Activated CD4-positive, CD25-positive, alpha-beta regulatory T cell treated with anti-CD3 and anti-CD28 coated beads, Interleukin-2, amount 50 U/mL, for 16 hours (primary cell): ENCODE data around the gene EVA1A.

Source experiments
- DNase-seq: peaks from one replicate; pipeline ENCODE4 v3.0.0-alpha.2; 2020; ENCODE audit warnings: low read depth, low spot score

Gene EVA1A

DNA sequence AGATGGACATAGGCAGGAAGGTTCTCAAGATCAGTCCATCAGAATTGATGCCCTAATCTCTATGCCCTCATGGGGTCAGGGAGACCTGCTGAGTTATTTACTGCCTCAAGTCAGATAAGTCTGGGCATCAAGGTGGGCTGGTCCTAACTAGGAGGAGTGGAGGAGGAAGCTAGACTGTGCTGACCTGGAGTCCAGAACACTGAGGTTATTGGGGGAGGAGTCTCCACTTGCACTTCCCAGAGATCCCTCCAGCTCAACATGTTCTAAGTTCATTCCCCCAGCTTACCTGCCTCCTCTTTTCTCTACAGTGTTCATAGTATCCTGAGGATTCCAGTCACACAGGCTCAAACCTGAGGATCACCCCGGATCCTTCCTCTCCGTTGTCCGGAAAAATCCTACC lies 19.3 kb downstream of the EVA1A start:
- DNase-seq: no peak

GRCh38 chr2:75540994-75541393 lies 19.7 kb downstream of the EVA1A start:
- DNase-seq: no peak

DNA sequence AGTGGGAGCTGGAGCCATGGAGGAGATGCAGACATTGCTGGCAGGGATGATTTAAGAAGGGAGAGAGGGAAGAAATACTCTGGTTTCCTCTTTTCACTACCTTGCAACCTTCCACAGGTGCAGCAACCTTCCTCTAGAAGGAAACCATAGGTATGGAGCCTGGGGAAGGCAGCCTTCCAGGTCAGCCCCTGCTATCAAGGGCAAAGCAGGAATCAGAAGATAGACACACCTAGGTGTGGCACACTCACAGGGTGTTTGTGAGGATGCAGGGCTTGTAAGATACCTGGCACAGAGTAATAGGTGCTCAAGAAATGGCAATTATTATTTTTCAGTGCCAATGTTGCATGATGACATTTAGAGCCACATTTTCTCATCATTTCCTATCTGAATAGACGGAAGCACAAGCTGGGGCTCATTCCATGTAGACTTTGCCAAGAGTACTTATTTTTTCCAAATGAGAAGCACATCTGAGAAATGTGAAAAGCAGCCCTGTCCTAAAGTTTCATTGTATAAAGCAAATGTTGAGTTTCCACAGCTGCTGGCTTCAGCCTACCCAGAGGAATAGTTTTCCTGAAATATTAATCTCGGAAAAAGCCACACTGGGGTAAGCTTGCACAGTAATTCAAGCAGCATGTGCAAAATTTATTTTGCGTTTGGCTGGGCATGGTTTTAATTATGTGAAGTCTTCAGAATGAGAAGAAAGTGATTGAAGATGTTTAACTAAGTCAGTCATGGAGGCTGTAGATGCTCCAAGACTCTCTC lies 20.6 kb downstream of the EVA1A start:
- DNase-seq: no peak

GRCh38 chr2:75538521-75539490 lies 21.9 kb downstream of the EVA1A start:
- no peak for DNase-seq

DNA sequence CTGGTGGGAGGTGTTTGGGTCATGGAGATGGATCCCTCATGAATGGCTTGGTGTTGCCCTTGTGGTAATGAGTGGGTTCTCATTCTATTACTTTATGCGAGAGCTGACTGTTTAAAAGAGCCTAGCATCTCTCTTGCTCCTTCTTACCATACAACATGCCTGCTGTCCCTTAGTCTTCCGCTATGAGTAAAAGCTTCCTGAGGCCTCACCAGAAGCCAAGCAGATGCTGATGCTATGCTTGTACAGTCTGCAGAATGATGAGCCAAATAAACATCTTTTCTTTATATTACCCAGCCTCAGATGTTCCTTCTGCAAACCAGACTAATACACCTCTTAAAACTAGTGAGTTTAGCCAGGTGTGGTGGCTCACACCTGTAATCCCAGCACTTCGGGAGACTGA lies 23.1 kb downstream of the EVA1A start:
- DNase-seq: no peak

DNA sequence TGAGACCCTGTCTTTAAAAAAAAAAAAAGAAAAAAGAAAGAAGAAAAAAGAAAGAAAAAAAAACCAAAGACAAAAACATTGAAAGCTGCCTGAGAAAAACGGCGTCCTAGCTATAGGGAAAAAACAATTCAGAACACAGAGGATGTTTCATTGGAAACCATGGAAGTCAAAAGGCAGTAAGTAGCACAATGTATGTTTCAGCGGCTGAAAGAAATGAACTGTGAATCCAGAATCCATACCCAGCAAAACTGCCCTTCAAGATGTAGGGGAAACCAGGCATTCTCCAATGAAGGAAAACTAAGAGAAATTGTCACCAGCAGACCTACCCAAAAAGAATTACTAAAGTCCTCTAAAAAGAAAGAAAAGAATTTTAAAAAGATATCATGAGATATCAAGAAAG lies 27.6 kb downstream of the EVA1A start:
- no peak for DNase-seq

- DNase-seq: no peak
Measured at GRCh38 chr2:75532488-75532887, 28.3 kb downstream of the EVA1A start.

- no peak for DNase-seq
Measured at GRCh38 chr2:75528221-75528977, 32.3 kb downstream of the EVA1A start.

- no peak for DNase-seq
Measured at GRCh38 chr2:75527676-75528075, 33.1 kb downstream of the EVA1A start.

DNA sequence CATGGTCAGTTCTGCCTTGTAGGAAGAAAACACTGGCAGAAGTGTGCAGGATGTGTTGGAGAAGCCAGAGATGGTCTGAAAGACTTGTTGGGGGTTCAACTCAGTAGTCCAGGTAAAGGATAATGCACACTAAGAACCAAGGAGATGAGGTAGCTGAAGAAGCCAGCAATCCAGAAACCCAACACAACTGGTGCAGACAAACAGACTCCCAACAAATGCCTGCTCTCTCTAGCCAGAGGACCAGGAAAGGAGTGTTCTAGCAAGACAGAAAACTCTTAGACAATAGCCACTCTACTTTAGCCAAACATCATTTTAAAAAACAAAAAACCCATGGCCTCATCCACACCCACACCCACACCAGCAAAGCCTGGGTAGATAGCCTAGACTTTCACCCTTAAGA lies 33.9 kb downstream of the EVA1A start:
- DNase-seq: no peak

- DNase-seq: no peak
Measured at GRCh38 chr2:75525434-75526310, 35.1 kb downstream of the EVA1A start.

GRCh38 chr2:75524276-75524911 lies 36.3 kb downstream of the EVA1A start:
- no peak for DNase-seq

DNA sequence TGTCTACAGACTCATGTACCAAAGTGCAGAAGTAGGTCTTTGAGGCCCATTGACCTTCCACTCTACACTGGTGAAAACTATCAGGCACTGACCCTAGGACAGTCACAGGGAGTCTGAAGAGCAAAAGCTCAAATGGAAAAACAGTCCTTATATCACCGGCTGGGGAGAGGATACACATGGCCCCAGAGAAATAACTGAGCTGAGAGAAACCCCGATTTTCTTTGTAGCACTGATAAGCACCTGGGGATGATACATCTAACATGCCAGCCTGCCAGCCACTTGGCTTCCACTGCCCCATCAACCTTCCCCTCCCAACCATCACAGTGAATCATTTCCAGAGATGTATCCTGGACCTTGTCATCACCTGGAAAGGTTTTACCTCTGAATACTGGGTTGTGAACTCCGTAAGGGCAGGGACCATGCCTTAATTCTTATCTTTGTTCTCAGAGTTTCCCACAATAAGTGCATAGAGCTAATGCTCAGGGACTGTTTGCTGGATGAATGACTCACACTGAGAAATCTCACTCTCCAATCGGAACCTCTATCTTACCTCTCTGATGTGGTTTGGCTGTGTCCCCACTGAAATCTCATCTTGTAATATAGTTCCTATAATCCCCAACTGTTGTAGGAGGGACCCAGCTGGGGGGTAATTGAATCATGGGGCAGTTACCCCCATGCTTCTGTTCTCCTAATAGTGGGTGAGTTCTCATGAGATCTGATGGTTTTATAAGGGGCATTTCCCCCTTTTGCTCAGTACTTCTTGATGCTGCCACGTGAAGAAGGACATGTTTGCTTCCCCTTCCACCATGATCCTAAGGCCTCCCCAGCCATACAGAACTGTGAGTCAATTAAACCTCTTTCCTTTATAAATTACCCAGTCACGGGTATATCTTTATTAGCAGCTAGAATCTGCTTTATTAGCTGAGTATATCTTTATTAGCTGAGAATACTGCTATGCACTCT lies 37.1 kb downstream of the EVA1A start:
- DNase-seq: no peak

DNA sequence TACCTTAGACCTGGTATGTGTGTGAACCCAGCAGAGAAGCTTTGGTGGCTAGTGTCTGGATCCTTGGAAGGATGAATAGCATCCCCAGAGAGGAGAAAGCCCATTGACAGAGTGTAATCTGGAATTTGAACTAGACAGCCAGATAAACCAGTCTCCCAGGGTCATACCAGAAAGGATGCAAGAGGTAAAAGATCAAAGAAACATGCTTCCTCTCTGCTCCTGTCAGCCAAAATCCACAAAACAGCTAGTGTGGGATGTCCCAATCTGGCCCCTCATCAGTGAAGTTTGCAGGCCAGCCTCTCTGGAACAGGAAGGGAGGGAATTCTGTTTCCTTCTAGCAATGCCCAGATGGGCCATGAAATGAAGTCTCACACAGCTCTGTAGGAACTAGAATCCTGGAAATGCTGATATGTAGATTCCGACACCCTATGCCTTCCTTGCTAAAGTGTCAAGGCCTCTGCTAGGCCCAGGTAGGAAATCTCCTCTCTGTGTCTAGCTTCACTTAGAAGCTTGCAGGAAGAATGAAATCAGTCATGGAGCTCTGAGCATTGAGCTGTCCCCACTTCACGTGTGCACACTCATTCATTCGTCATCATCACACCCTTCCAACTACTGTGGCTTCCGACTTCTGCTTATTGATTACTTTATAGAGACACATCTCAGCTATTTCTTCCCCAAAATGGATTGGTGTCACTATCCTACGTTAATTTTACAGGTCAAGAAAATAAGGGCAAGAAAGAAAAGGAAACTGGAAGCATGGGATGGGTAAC lies 38.0 kb downstream of the EVA1A start:
- DNase-seq: no peak

- no peak for DNase-seq
Measured at GRCh38 chr2:75521225-75521872, 39.4 kb downstream of the EVA1A start.

GRCh38 chr2:75519843-75520242 lies 40.9 kb downstream of the EVA1A start:
- no peak for DNase-seq

DNA sequence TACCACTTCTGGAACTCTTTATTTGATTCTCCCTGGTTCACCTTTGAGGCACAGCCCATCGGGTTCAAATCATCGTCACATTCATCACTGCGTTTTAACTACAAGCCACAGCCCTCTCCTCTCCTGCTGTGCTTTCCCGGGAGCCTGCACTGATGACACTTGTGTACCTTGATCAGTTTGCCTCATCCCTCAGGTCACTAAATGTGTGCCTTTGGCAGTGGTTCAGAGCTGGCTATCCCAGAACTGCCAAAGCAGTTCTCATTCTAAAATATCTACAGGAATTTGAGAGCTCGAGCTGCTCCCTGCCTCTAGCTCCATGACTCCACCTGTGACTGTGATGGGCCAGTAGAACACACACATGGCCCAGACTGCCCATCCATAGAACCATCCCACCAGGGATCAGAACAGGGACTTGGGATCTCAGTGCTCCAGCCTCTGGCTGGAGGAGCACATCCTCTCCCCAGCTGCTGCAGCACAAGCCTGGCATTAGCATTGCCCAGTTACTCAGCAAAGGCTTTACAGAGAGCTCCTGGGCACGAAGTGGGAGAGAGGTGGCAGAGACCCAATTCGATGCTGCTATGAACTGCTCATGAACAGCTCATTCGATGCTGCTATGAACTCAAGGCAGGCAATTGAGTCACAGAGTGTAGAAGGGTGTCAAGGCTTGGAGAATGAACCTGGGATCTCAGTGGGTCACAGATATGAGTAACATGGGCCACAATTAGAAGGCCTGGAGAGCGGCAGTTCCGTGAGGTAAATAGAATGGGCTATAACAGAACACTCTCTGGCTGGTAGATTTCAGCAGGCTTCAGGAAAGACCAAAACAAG lies 41.9 kb downstream of the EVA1A start:
- no peak for DNase-seq
